Esophagus mucosa (tissue), 1 donor: ENCODE measurements around the gene SECISBP2L. TPM values are rescaled to one million over a fixed set of nuclear protein-coding genes. Genes with fewer than 3 reads are reported as not detected.
"Not testable (repeated sequence)": the region's sequence is repeated elsewhere in the genome, so short reads cannot be mapped to it uniquely, and the experiment has no call there.

Experiments used
- ATAC-seq: fragments of 200-7000 bp; cut with Tn5 transposase; one replicate; pipeline ENCODE4 v1.9.1; 2020
- total RNA-seq: library from RNA; stranded (reverse); gene quantifications from one replicate; pipeline ENCODE4 v1.2.4, GENCODE V29; 2023
- donor health status: DM: yes; HTN: yes; CAD: no.

Gene SECISBP2L
- total RNA-seq, 1 donor from 2014 or later = 19.3 TPM

DNA sequence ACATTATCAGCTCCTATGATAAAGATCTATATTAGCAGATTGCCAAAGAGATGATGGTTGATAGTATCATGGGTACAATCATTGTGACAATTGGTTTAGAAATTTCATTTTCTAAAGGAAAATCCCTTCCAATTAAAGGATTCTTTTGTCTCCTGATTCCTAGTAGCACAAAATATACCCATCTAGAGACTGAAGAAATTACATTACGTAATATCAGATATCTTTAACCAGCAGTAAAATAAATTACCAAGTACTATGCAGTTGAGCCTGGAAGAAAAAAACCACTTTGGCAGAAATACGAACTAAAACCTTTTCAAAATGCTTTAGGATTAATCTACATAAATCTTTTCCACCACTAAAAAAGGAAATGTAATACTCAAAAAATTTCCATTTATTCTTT is 46.9 kb downstream of the SECISBP2L start:
- ATAC-seq = no peak

DNA sequence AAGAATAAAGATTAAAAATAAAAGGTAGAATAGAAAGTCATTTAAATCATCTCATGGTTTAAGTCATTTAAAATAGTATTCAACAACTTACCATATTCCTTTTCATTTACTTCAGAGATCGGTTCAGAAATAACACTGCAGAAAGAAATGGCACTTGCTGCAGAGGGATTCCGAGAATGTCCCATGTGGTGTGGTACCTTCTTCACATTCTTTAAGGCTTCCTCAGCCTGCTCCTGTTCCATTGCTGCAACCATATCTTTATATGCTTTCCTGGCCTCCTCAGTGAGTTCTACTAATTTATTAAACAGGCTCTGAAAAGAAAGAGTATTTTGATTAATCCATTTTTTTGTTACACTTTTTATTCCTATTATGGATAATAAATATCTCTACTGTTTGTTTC is 50.0 kb downstream of the SECISBP2L start:
- ATAC-seq = no peak

DNA sequence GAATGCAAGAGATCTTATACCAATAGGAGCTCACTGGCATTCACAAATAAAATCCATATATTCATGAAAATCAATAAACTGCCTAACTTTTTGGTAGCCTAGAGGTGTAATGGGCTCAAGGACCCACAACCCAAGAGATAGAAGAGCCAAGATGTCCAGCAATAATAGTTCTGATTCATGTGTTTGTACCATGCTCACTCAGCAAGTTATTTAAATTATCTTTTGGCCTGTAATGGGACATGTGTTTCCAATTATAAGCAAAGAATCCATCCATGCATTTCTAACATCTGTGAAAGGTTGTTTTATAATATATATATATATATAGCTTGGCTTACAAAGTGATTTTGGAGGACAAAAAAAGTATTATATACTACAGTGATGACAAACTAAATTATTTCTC is 52.9 kb downstream of the SECISBP2L start:
- ATAC-seq = no peak

DNA sequence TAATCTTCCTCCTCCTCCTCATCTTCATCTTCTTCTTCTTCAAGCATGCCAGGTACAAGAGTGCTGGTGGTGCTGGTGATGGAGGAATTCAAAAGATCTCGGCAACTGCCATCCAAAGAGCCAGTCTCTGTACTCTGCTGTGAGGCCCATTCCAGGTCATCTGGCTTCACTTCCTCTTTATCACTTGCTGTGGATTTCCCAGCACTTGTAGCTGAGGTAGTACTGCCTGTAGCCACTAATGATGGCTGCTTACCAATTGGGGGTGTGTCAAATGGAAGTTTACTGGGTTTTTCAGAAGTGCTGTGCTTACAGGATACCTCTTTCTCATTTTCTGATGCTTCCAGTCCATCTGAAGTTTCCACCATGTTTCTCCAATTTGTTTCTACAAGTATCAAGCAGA is 53.7 kb downstream of the SECISBP2L start:
- no peak for ATAC-seq

DNA sequence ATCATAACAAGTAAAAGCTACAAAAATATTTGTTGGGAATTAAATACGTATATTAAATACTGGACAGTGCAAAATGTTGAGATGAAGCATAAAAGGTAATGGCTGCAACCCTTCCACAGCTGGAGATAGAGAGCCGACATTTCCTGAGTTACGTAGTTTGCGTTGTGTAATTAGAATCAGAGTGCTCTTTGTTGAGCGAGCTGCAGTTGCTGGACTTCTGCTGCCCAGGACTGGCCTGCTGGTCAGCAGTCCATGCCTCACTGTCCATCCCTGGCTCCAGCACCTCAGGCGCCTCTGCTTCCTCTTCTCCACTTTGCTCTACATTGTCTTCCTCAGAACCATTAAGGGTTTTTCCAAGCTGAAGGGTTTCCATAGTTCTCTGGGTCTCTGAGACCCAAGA is 54.1 kb downstream of the SECISBP2L start:
- no peak for ATAC-seq

DNA sequence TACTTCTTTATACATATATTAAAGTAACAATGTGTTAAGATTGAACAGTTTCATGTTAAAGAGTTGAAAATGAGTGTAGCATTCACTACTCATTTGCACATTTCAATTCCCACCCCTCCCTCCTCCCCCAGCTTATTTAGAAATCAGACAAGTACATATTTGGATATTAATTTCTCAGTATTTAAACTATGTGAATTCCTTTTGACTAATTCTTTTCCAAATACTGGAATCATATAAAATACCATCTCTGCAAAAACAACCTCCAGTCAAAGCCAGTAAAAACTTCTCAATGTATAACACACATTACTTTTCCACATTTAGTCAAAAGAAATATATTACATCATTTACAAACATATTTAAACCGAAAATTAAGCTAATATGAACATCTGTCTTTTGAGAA is 57.1 kb downstream of the SECISBP2L start:
- no peak for ATAC-seq

DNA sequence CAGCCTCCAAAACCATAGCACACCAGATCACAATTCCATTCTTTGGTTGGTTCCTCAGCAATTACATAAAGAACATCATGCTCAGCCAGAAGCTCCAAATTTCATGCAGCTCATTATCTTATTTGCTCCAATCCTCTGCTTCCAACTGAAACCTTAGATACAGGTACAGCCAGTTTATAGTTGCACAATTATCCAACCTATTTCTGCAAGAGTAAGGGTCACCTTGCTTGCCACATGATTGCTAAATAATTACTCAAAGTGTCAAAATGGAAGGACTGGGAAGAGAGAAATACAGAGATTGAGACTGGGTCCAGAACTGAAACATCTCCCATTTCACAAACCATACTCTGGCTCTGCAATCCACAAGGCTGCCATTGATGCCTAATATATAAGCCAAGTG is 59.1 kb downstream of the SECISBP2L start:
- ATAC-seq = no peak

DNA sequence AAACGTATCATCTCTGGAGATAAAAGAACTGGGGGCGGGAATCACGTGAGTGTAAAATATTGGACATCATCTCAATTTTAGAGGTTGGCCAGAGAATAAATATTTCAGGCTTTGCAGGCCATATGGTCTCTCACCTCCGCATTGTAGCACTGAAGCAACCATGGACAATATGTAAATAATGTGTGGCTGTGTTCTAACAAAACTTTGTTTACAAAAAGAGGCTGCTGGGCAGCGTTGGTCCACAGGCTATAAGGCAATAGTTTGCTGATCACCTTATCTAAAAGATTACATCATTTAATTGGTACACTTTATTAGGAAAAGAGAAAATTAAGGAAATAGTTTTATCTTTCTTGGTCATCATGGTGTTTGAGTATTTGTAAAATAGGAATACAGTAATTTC is 60.0 kb downstream of the SECISBP2L start:
- ATAC-seq = no peak

DNA sequence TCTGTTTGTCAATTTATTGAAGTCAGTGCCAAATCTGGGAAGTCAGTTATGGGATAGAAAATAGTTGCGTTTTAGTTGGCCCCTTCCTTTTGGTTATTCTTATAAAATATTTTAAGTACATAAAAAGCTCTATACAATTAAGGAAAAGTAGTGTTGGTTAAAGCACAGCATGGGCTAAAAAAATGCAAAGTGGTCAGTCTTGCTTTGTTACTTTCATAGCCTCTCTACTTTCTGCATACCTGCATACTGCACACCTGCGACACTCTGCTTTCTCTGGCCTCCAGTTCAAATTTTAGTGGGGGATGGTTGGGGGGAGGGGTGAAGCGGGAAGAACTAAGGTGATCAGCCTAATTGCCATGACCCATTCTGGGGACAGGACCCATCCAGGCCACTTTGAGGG is 60.7 kb downstream of the SECISBP2L start:
- ATAC-seq = no peak

DNA sequence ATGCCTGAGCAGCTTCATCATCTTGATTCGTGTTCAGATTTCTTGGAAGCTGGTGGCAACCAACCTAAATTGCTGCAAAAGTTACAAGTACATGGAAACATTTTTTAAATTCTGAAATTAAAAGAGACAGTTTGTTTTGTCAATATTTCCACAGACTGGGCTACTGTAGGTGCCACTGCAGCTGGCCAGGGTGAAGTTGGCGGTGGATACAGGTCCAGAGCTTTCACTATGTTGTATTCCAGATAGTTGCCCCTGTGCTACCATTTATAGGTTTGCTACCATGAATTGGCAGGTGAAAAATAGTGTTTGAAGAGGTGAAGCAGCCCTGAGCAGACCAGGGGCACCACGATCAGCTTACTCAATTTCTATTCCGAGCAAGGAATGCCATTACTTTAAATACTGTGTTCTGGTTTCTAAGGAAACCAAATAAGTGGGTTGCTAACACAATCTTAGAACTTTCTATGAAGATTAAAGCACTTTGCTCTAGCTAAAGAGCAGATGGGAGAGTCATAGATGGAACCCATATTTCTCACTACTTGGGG is 61.4 kb downstream of the SECISBP2L start:
- ATAC-seq = no peak

DNA sequence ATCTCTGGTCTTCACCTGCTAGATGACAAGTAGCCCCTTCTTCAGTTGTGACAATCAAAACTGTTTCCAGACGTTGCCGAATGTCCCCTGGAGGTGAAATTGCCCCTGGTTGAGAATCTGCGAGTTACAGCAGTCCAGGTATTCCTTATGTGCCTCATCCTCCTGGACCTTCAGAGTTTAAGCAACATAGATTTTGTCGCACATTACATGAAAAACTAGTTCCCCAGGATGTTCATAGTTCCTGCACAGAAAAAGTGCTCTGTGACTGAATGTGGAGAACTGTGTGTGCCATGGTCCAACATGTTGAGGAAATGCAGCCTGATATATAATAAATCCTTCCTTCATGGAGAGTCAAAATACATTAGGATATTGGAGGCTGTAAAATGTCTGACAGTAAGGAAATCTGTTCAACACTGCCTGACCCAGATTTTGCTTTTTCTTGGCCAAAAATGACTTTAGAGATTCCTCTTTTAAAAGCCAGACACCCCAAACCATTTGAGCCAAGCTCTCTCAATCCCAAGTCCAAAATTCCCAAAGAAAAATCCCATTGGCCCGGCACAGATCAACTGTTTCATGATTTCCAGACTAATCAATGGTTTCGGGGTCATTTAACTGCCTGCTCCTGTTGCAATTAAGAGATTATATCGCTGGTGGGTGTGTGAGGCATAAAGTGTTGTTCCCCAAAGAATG is 62.1 kb downstream of the SECISBP2L start:
- no peak for ATAC-seq

DNA sequence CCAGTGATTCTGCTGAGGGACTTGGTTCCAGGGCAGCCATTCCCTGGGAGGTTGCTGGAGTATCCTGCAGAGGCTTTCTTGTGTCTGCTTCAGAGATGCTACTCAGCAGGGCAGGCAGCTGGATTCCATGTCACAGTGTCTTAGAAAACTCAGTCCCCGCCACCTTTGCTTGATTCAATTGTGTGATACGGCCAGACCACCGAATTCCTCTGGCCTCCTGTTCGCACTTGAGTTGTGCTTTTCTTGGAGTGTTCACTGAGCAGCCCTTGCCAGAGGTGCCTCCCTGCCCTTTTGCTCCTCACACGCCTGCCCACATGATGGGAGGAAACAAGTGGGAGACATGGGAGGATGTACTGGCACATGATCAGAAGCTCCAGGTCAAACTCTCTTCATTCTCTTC is 62.9 kb downstream of the SECISBP2L start:
- ATAC-seq = no peak

DNA sequence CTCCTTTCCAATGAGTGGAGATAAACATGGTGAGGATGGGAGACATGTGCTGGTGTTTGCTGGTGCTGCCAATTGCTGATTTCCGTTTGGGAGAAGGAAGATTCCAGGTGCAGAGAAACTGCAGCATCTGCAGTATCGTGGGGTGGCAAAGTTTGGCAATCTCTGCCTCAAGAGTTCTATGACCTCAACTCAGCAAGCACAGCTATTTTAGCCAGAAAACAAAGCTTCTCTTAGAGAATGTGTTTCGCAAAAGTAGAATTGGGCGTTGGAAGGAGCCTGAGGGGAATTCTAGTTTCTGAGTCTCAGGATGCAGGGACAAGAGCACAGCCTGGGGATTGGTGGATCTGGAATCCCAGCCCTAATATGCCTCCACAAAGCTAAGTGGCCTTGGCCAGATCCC is 64.3 kb downstream of the SECISBP2L start:
- ATAC-seq = no peak

DNA sequence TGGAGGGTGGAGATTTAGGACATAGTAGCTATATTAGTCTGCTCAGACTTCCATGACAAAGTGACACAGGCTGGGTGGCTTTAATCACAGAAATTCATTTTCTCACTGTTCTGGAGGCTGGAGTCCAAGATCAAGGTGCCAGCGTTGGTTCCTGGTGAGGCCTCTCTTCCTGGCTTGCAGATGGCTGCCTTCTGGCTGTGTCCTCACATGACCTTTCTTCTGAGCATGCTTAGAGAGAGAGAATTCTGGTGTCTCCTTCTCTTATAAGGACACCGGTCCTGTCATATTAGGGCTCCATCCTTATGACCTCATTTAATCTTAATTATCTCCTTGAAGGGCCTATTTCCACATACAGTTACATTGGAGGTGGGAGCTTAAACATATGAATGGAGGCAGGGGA is 67.6 kb downstream of the SECISBP2L start:
- ATAC-seq = no peak

DNA sequence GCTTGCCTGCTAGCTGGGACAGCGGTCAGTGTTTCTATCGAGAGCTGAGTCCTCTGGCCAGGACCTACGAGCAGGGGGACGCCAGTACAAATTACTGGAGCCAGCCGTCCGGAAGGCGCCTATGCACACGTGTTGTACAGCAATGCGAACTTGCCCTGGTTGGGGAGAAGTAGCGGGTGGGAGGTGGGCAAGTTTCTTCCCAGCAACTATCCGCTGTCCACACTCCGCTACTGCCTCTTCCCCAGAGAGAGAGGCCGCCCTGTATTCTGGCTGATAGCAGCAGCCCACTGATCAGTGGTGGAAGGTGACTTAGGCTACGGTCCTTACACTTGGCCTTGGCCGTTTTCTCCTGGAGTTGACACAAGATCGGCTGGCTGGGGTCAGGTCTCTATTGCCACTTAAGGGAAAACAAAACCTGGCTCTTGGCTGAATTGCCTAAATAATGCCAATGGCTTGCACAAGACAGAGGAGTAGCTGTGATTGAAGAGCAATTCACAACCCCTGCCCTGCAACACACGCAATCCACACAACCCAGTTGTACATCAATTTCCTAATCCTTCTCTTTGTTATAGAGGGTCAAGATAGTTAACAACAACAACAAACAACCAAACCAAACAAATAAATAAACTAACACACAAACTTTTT is 69.7 kb downstream of the SECISBP2L start:
- no peak for ATAC-seq

DNA sequence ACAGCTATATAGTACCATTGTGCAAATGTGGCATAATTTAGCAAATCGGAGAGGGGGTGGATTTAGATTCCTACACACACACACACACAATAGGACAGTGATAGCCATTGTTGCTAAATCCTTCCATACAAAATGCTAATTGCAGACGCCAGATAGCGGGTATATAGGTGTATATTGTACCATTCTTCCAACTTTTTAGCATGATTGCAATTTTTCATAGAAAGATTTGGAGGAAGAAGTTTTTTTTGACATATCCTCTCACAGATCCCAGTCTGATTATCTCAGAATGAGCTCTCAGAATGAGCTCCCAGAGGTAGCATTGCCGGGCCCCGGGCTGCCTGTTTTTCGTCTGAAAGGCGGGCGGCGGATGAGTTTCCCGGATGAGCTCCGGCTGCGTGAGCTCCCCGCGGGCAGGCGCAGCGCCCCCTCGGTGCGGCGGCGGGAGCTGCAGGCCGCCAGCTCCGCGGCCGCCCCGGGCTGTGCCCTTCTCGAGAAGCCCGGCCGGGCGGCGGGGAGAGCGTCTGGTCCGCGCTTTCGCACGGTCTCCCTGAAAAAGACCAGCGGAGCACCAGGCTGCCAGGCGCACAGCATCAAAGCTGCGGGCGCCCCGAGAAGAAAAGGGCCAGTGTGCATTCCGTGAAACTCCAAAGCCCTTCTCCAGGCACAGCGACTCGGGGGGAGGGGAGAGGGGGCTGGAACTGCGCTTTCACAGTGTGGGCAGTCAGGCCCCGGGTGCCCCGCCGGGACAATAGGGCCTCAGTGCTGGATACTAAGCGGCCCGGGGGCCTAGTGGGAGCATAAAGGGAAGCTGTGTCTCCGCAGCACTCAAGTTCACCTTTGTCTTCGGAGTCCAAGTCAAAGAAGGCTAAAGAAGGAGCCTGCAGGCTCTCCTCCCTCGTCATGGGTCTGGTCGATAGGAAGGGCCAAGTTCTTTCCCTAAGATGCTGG is 70.5 kb downstream of the SECISBP2L start:
- ATAC-seq = peak; percentile 89

DNA sequence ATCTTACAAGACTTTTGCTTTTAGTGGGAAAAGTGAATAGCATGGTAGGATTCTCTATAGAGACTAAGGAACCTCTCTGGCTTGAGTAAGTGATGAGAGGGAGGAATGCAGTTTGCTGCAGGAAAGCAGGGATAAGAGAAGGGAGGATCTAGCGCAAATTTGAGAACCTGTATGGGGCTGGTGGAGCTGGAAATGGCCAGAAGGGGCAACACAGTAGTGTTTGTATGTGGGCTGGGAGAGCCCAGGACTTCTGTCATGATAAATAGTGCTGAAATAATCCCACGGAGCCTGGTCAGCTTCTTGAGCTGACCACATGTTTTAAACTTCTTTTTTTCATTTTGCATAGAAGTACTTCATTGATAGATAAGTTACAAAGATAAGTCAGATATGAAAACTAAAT is 71.4 kb downstream of the SECISBP2L start:
- no peak for ATAC-seq

DNA sequence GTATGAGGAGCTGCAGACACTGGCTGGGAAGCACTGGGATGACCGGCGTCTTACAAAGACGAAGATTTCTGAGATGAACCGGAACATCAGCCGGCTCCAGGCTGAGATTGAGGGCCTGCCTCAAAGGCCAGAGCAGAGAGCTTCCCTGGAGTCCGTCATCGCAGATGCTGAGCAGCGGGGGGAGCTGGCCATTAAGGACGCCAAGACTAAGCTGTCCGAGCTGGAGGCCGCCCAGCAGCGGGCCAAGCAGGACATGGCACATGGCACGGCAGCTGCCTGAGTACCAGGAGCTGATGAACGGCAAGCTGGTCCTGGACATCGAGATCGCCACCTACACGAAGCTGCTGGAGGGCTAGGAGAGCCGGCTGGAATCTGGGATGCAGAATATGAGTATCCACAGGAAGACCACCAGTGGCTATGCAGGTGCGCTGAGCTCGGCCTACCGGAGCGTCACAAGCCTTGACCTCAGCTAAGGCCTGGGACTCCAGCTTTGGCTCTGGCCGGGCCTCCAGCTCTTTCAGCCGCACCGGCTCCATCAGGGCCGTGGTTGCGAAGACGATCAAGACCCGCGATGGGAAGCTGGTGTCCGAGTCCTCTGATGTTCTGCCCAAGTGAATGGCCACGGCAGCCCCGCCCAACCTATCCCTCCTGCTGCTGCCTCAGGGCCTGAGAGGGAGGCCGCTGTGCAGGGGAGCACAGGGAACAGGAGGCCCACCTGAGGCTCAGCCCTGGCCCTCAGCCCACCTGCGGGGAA is 73.3 kb downstream of the SECISBP2L start:
- no peak for ATAC-seq

DNA sequence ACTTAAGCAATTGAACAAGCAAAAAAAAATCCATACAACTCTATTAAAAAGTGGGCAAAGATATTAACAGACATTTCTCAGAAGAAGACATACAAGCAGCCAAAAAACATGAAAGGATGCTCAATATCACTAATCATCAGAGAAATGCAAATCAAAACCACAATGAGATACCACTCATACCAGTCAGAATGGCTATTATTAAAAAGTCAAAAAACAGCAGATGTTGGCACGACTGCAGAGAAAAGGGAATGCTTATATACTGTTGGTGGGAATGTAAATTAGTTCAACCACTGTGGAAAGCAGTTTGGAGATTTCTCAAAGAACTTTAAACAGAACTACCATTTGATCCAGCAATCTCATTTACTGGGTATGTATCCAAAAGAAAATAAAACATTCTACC is 75.3 kb downstream of the SECISBP2L start:
- ATAC-seq = not testable (repeated sequence)

DNA sequence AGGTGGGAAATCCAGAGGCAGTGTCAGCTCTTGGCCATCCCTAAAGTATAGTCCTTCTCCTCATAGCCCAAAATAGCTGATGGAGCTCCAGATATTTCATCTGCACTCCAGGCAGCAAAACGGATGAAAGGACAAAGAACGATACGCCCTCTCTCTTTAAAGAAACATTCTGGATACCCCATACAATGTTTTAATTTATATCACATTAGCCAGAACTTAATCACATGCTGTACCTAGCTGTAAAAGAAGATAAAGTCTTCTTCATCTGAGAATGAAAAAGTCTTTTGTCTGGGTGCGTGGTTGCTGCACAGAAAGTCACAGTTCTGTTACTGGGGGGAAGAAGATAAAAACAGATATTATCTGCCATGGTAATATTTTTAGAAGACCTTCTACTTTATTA is 78.2 kb downstream of the SECISBP2L start:
- ATAC-seq = no peak

DNA sequence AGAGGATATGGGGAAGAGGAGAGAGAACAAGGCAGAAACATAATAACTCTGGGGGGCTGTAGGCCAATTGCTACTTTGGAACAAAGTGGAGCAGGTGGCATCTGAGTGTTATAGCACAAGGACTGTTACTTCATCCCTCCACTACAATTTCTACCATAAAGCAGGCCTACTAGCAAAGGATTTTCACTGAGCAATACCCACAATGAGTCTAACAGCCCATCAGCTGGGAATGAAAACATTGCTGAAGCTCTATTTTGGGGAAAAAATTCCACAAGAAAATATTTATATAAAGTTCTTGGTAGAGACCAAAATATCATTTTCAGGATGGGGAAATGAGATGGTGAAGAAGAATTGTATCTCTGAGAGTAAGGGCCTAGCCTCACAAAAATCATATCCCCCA is 78.9 kb downstream of the SECISBP2L start:
- ATAC-seq = no peak

DNA sequence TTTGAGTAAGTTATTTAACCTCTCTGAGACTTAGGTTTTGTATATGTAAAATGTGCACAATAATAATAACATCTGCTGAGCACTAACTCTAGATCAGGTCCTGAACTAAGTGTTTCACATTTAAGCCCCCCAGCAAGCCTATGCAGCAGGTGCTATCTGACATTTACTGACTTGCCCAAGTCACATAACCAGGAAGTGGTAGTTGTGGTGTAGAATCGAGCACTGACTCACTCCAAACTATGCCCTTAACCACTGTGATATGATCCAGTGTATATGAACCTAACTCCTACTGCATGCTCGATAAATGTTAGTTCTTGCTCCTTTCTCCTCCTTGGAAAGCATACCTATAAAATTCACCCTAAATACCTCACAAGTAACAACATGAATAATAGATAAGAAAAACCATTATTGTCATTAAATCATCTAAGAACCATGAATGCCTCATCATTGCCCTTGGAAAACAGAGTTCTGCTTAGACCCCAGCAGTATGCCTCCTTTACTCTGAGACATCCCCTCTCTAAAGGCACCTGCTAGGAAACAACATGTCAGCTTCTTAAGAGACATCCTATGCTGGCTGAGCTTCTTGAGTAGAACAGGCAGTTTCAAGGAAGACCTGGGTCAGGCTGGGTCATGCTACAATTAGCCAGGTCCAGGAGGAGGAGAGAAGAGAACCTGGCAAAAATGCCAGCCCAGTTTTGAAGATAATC is 79.5 kb downstream of the SECISBP2L start:
- ATAC-seq = no peak
